ENCODE results near the gene SLA2.

DNA sequence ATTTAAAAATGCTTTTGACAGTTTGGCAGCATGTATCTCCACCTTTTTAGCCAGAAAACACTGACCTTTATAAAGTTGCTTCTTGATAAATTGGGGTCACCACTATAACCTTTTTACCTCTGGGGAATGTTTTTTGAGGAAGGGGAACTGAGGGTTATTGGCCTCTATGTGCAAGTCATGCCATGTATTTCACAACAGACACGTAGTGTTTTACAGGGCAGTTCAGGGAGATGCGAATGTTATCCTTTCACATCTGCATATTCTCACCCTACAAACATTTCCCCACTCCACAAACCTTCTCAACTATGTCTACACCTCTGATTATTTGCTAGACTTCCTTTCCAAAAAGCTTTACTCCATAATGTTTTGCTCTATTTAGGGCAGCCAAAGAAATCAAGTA, 17.0 kb upstream of the SLA2 start:
- TF ChIP-seq POLR2A (IDR thresholded peaks at IDR 0.05): no peak
- TF ChIP-seq, protein P1, sequence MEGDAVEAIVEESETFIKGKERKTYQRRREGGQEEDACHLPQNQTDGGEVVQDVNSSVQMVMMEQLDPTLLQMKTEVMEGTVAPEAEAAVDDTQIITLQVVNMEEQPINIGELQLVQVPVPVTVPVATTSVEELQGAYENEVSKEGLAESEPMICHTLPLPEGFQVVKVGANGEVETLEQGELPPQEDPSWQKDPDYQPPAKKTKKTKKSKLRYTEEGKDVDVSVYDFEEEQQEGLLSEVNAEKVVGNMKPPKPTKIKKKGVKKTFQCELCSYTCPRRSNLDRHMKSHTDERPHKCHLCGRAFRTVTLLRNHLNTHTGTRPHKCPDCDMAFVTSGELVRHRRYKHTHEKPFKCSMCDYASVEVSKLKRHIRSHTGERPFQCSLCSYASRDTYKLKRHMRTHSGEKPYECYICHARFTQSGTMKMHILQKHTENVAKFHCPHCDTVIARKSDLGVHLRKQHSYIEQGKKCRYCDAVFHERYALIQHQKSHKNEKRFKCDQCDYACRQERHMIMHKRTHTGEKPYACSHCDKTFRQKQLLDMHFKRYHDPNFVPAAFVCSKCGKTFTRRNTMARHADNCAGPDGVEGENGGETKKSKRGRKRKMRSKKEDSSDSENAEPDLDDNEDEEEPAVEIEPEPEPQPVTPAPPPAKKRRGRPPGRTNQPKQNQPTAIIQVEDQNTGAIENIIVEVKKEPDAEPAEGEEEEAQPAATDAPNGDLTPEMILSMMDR (IDR thresholded peaks at IDR 0.05): no peak
